Activated CD4-positive, alpha-beta memory T cell treated with anti-CD3 and anti-CD28 coated beads for 36 hours (primary cell): ENCODE results near the gene TRPM5. TPM values are rescaled to one million over a fixed set of nuclear protein-coding genes. Genes with fewer than 3 reads are reported as not detected.

Source experiments
- CTCF ChIA-PET: fragments of 350-600 bp; sonication (Branson Sonifier 250); formaldehyde crosslinking; loops from one replicate; lab custom pipeline; 2021; ENCODE audit warnings: antibody characterized with exemption, inconsistent platforms; lab: Charles Lee
- POLR2A ChIA-PET: fragments of 350-600 bp; sonication (Branson Sonifier 250); formaldehyde crosslinking; loops from one replicate; lab custom pipeline; 2021; ENCODE audit warnings: antibody characterized with exemption; lab: Charles Lee
- DNase-seq: peaks from one replicate; pipeline ENCODE4 v3.0.0-alpha.2; 2020
- H3K27ac Mint-ChIP-seq: one replicate; pipeline ENCODE4 v1.8.0; 2021; ENCODE audit warnings: mixed read lengths
- H3K27me3 Mint-ChIP-seq: one replicate; pipeline ENCODE4 v1.8.0; 2021; ENCODE audit warnings: mixed read lengths
- H3K36me3 Mint-ChIP-seq: one replicate; pipeline ENCODE4 v1.8.0; 2021; ENCODE audit warnings: mixed read lengths
- H3K4me1 Mint-ChIP-seq: one replicate; pipeline ENCODE4 v1.8.0; 2021; ENCODE audit warnings: low read depth, mixed read lengths
- H3K4me3 Mint-ChIP-seq: one replicate; pipeline ENCODE4 v1.8.0; 2021; ENCODE audit warnings: mild to moderate bottlenecking, mixed read lengths
- H3K9me3 Mint-ChIP-seq: one replicate; pipeline ENCODE4 v1.8.0; 2021; ENCODE audit warnings: mixed read lengths
- intact Hi-C: fragments of 100-400 bp; cut with micrococcal nuclease; formaldehyde crosslinking; loops from one replicate; pipeline ENCODE4 v1.15.1; 2023
- total RNA-seq, 2 experiments: library from RNA; stranded (reverse); gene quantifications; one replicate each; pipeline ENCODE4 v1.2.3, GENCODE V29; 2021

TRPM5 gene
- total RNA-seq, 2 experiments from 2014 or later: not detected

DNA sequence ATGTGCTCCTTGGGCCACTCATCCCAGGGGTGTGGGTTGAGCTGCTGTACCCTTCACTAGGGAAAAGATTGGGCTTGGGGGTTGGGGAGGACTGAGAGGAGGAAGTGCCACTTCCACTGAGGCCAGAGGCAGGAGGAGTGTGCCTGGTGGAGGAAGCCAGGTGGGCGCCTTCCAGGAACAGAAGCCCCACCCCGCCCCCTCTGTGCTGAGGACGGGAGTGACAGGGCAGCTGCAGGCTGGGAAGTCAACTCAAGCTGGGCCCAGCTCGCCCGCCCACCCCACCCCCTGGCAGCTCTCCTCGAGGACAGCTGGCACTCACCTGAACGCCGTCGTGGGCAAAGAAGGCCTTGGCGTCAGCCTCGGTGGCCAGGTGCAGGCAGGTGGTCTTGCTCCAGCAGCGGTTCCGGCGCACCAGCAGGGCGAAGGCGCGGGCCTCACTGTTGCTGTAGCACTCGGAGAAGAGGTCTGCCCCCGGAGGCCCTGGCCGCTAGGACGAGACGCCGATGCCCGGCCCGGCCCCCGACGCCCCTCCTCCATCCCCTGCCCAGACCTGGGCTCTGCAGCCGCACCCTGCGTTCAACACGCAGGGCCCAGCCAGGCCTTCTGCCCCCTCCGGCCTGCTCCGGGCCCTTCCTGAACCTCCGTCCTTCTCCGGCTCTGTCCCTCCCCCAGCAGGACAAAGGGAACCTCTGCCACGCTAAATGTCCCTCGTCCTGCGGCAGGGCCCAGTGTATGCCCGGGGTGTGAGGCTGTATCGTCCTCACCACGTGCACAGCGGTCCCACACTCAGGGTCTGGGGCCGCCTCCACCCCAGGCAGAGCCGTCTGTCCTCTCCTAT, 30.4 kb downstream of the TRPM5 start:
- H3K27ac Mint-ChIP-seq: no peak overlapping the region
- H3K27me3 Mint-ChIP-seq: no peaks in the 10 kb centered on the region
- no peak overlapping the region for H3K4me3 Mint-ChIP-seq
- intact Hi-C loops: no loop called here
- no peaks in the 10 kb centered on the region for H3K4me1 Mint-ChIP-seq
- CTCF ChIA-PET: interaction anchor here (0.7 kb wide), 1 partner anchor 228 kb away, joined by 3 read pairs; no protein-coding TSS in a partner anchor
- H3K36me3 Mint-ChIP-seq: no peaks in the 10 kb centered on the region
- no peak for DNase-seq
- POLR2A ChIA-PET: no interaction called here
- no peaks in the 10 kb centered on the region for H3K9me3 Mint-ChIP-seq

DNA sequence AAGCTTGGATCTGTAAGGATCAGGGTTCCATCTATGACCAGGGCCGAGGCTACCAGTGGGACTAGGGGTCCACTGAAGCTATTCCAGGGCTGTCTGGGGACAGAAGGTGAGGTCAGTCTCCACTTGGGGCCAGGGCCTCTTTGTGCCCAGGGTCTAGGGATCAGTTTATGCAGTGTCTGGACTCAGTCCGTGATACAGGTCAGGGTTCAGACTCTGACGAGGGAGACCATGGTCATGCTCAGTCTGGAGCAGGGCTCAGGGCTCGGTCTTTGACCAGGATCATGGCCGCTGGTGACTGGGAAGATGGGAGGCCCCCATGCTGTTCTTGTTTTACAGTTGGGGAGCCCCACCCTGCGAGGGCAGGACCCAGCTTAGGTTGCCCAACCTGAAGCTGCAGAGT, 32.0 kb downstream of the TRPM5 start:
- Mint-ChIP-seq H3K27ac (no peak overlapping the region), H3K36me3 (no peaks in the 10 kb centered on the region), H3K9me3 (no peaks in the 10 kb centered on the region), H3K4me3 (no peak overlapping the region), H3K27me3 (no peaks in the 10 kb centered on the region), H3K4me1 (no peaks in the 10 kb centered on the region)
- CTCF ChIA-PET: interaction anchor here (2.6 kb wide), 1 partner anchor 8 kb away, joined by 12 read pairs; no protein-coding TSS in a partner anchor
- POLR2A ChIA-PET: no interaction called here
- intact Hi-C loops: no loop called here
- DNase-seq: no peak

DNA sequence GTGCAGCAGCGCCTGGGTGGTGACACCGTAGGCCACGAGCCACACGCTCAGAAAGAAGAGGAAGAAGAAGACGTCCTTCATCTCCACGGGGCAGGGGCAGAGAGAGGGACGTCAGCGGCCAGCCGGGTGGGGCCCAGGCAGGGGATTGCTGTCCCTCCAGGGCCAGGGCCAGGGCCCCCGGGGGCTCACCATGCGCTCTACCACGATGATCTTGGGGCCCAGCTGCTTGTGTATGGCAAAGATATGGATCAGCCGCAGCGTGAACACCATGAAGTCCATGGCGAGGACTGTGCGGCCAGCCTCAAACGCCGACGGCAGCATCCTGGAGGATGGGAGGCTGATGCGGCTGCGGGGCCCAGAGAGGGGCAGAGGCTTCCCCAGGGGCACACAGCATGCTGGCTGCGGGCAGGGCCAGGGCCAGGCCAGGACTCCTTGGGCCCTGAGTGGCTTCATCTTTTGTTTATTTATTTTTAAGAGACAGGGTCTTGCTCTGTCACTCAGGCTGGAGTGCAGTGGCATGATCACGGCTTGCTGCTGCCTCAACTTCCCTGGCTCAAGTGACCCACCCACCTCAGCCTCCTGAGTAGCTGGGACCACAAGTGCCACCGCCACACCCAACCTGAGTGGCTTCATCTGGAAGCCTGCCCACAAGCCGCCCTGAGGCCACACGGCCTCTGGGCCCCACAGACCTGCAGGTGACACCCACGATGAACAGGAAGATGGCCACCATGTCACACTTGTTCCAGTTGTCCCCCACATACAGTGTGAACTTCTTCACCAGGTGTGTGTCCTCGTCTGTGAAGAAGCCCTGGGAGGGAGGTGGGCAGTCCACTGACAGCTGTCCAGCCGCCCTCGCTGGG, 32.6 kb downstream of the TRPM5 start:
- Mint-ChIP-seq H3K27ac (no peak overlapping the region), H3K4me3 (no peak overlapping the region), H3K9me3 (no peaks in the 10 kb centered on the region), H3K4me1 (no peaks in the 10 kb centered on the region), H3K36me3 (no peaks in the 10 kb centered on the region), H3K27me3 (no peaks in the 10 kb centered on the region)
- no peak for DNase-seq
- ChIA-PET POLR2A (no interaction called here), CTCF (interaction anchor here (2.6 kb wide), 1 partner anchor 9 kb away, joined by 12 read pairs; no protein-coding TSS in a partner anchor)
- intact Hi-C loops: no loop called here

DNA sequence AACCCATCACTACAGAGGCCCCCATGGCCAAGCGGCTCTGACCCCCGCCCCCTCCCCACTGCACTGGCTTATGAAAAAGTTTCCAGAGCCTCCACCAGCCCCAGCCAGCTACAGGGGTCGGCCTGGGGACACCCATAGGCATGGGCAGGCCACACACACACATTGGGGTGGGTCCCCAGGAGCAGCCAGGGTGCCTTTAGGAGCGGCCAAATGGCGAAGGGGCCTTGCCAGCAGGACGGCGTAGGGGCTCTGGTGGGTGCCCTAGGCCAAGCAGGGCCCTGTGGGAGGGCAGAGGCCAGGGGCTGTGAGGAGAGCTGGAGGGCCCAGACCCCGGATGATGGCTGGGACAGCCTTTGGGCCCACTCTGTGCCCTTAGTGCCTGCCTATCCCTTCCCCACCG, 33.7 kb downstream of the TRPM5 start:
- no peak overlapping the region for H3K27ac Mint-ChIP-seq
- ChIA-PET POLR2A (no interaction called here), CTCF (interaction anchor here (2.6 kb wide), 1 partner anchor 10 kb away, joined by 12 read pairs; no protein-coding TSS in a partner anchor)
- H3K4me3 Mint-ChIP-seq: no peak overlapping the region
- DNase-seq: no peak
- H3K36me3 Mint-ChIP-seq: no peaks in the 10 kb centered on the region
- no peaks in the 10 kb centered on the region for H3K9me3 Mint-ChIP-seq
- no peaks in the 10 kb centered on the region for H3K4me1 Mint-ChIP-seq
- intact Hi-C loops: no loop called here
- H3K27me3 Mint-ChIP-seq: no peaks in the 10 kb centered on the region

DNA sequence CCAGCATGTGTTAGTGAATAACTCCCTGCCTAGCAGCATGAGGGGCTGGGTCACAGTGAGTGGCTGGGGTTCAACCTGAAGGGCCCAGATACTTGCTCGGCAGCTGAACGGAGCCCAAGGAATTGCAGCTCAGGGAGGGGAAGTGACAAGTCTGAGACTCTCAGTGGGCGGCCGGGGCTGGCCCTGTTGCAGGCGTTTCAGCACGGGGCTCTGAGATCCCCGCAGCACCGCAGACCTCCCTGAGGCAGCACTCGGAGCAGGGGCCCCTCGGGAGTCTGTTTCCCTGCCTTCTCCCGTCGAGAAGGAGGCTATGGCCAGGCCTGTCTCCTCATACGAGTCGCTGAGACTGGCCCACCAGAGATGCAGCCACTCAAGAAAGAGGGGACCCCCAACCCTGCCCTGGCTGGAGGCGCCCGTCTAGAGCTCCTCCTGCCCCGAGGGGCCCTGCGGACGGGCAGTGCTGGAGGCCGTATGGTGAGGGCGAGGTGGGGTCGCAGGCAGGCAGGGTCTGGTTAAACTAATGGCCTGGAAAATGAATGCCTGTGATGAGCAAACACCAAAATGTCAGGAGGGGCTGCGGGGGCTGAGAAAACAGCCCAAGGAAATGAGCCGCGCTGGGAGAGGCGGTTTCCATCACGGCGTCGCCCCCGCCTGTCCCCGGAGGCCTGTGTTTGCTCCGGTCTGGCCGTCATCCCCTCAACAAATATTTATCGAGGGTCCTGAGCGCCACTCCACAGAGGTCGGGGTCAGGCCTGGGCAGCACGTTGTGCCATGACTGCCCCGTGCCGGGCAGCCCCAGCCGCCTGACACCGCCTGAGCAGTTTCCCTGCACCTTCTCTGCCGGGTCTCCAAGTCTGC, 34.5 kb downstream of the TRPM5 start:
- intact Hi-C loops: no loop called here
- no peaks in the 10 kb centered on the region for H3K4me1 Mint-ChIP-seq
- H3K36me3 Mint-ChIP-seq: no peaks in the 10 kb centered on the region
- ChIA-PET POLR2A (no interaction called here), CTCF (interaction anchor here (0.7 to 2.6 kb wide), 2 partner anchors 9 to 11 kb away, joined by 3 to 12 read pairs; no protein-coding TSS in a partner anchor)
- H3K27ac Mint-ChIP-seq: no peak overlapping the region
- no peaks in the 10 kb centered on the region for H3K9me3 Mint-ChIP-seq
- no peaks in the 10 kb centered on the region for H3K27me3 Mint-ChIP-seq
- DNase-seq: no peak
- no peak overlapping the region for H3K4me3 Mint-ChIP-seq

DNA sequence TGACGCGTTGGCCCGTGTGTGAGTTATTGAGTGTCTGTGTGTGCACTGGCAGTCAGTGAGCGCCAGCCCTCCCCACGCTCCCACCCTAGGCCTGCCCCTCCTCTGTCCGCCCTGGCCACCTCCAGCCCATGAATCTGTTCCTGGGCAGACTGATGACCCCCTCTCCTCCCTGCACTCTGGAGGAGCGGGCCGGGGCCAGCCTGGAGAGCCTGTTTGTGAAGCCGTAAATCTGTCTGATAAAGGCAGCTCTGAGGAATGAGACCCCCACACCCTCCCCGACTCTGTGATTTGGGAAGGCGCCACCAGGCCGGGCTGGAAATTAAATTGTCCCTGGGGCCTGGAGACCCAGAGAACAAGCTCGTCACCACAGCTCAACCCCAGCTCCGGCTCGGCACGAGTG, 35.2 kb downstream of the TRPM5 start:
- intact Hi-C loops: no loop called here
- Mint-ChIP-seq H3K27ac (no peak overlapping the region), H3K9me3 (no peaks in the 10 kb centered on the region)

DNA sequence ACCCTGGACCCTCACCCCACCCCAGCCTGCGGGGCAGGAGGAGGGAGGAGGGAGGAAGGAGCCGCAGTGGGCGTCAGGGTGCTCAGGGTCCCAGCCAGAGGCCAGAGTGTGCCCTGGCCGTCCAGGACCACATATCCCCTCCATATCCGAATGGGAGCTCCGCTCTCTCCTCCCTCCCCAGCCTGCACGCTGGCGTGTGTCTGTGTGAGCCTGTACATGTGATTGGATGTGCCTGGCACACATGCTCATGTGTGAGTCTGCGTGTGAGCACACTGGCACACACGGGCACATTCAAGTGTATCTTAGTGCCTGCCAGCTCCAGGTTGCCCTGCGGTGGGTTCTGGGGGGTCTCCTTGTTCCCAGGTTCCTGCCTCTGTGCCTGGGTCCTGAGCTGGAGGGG, 35.6 kb downstream of the TRPM5 start:
- POLR2A ChIA-PET: no interaction called here
- Mint-ChIP-seq H3K36me3 (no peaks in the 10 kb centered on the region), H3K4me1 (no peaks in the 10 kb centered on the region), H3K27me3 (no peaks in the 10 kb centered on the region), H3K4me3 (no peak overlapping the region), H3K27ac (no peak overlapping the region), H3K9me3 (no peaks in the 10 kb centered on the region)
- intact Hi-C loops: no loop called here
- DNase-seq: no peak
- CTCF ChIA-PET: no interaction called here

More for the DNA sequence above, 35.2 kb downstream of the TRPM5 start:
- ChIA-PET CTCF (interaction anchor here (0.7 kb wide), 1 partner anchor 10 kb away, joined by 3 read pairs; no protein-coding TSS in a partner anchor), POLR2A (no interaction called here)
- H3K4me1 Mint-ChIP-seq: no peaks in the 10 kb centered on the region
- H3K4me3 Mint-ChIP-seq: no peak overlapping the region
- H3K36me3 Mint-ChIP-seq: no peaks in the 10 kb centered on the region
- H3K27me3 Mint-ChIP-seq: no peaks in the 10 kb centered on the region
- no peak for DNase-seq

DNA sequence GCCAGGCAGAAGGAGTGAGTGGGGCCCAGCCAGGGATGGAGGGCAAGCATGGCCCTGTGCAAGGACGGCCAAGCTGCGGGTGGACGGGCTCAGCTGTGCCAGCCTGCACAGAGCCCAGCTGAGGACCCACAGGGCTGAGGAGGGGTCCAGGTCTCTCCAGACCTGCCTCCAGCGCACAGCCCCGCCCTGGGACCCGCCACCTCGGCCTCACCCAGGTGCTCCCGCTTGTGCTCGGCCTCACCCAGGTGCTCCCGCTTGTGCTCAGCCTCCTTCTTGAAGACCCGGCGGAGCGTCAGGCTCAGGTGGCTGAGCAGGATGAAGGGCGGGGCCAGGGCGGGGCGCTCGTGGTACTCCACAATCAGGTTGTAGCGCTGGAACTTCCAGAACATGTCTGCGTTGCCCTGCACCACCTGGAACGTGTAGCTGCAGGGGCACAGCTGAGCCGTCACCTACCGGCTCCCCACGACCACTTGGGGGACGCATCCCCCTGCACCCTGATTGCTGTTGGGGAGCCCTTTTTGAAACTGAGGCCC, 37.4 kb downstream of the TRPM5 start:
- H3K9me3 Mint-ChIP-seq: no peaks in the 10 kb centered on the region
- intact Hi-C loops: no loop called here
- no peak for DNase-seq
- H3K4me1 Mint-ChIP-seq: peaks cover 6% of the 10 kb centered on the region
- ChIA-PET CTCF (no interaction called here), POLR2A (no interaction called here)
- no peak overlapping the region for H3K27ac Mint-ChIP-seq
- H3K36me3 Mint-ChIP-seq: no peaks in the 10 kb centered on the region
- H3K4me3 Mint-ChIP-seq: no peak overlapping the region
- H3K27me3 Mint-ChIP-seq: no peaks in the 10 kb centered on the region

DNA sequence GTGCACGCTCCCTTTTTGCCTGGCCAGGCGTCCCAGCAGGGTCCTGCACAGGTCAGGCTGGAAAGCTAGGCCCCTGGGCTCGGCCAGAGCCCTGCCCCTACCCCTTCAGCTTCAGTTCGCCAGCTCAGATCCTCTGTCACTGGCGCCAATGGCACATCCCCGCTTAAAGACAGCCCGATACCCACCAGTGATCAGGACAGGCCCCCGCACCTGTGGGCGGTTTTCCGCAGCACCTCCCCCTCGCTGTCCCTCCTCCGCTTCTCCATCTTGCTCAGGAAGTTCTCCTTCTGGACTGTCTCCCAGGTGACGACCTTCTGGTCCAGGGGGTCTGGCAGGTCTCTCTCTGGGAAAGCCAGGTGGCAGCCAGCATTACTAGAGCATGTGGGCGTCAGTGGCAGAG, 37.9 kb downstream of the TRPM5 start:
- Mint-ChIP-seq H3K4me3 (no peak overlapping the region), H3K27me3 (no peaks in the 10 kb centered on the region), H3K9me3 (no peaks in the 10 kb centered on the region), H3K27ac (no peak overlapping the region), H3K36me3 (no peaks in the 10 kb centered on the region), H3K4me1 (peaks cover 11% of the 10 kb centered on the region)
- CTCF ChIA-PET: no interaction called here
- no peak for DNase-seq
- intact Hi-C loops: no loop called here
- POLR2A ChIA-PET: no interaction called here

DNA sequence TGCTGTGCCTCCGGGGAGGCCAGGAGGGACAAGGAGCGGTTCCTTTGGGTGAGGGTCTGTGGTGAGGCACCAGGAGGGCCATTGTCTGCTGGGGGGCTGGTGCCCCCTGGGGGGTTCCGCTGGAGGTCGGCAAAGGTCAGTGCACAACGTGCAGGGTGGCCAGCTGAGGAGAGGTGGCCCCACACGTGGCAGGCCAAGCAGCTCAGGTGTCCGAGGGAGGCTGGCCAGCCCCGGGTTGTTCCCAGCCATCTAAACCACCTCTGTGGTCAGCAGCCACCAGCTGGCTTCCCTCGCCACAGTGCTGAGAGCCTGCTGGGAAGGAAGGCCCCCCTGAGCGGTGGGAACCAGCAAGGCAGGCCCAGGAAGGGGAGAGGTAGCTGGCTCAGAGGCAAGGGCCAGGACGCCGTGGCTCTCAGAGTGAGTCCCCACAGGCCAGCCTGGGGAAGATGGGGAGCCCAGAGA, 39.5 kb downstream of the TRPM5 start:
- H3K4me1 Mint-ChIP-seq: peaks cover 13% of the 10 kb centered on the region
- intact Hi-C loops: no loop called here
- DNase-seq: no peak
- H3K27ac Mint-ChIP-seq: no peak overlapping the region
- H3K36me3 Mint-ChIP-seq: no peaks in the 10 kb centered on the region
- no peaks in the 10 kb centered on the region for H3K27me3 Mint-ChIP-seq
- POLR2A ChIA-PET: no interaction called here
- no peaks in the 10 kb centered on the region for H3K9me3 Mint-ChIP-seq
- H3K4me3 Mint-ChIP-seq: no peak overlapping the region
- CTCF ChIA-PET: interaction anchor here (1.8 kb wide), 1 partner anchor 100 kb away, joined by 6 read pairs; no protein-coding TSS in a partner anchor

DNA sequence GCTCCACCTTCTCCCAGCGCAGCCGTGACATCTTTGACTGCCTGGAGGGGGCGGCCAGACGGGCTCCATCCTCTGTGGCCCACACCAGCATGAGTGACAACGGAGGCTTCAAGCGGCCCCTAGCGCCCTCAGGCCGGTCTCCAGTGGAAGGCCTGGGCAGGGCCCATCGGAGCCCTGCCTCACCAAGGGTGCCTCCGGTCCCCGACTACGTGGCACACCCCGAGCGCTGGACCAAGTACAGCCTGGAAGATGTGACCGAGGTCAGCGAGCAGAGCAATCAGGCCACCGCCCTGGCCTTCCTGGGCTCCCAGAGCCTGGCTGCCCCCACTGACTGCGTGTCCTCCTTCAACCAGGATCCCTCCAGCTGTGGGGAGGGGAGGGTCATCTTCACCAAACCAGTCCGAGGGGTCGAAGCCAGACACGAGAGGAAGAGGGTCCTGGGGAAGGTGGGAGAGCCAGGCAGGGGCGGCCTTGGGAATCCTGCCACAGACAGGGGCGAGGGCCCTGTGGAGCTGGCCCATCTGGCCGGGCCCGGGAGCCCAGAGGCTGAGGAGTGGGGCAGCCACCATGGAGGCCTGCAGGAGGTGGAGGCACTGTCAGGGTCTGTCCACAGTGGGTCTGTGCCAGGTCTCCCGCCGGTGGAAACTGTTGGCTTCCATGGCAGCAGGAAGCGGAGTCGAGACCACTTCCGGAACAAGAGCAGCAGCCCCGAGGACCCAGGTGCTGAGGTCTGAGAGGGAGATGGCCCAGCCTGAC, 41.2 kb downstream of the TRPM5 start:
- peak overlapping the region; percentile 84 for H3K4me3 Mint-ChIP-seq
- H3K36me3 Mint-ChIP-seq: no peaks in the 10 kb centered on the region
- H3K27me3 Mint-ChIP-seq: no peaks in the 10 kb centered on the region

More for the DNA sequence above, 41.2 kb downstream of the TRPM5 start:
- DNase-seq: no peak
- H3K4me1 Mint-ChIP-seq: peaks cover 15% of the 10 kb centered on the region
- POLR2A ChIA-PET: no interaction called here
- no peak overlapping the region for H3K27ac Mint-ChIP-seq
- CTCF ChIA-PET: interaction anchor here (1.8 kb wide), 1 partner anchor 98 kb away, joined by 6 read pairs; no protein-coding TSS in a partner anchor
- intact Hi-C loops: no loop called here
- no peaks in the 10 kb centered on the region for H3K9me3 Mint-ChIP-seq
